Measurements from ENCODE around the gene IFT57.

IFT57 gene

DNA sequence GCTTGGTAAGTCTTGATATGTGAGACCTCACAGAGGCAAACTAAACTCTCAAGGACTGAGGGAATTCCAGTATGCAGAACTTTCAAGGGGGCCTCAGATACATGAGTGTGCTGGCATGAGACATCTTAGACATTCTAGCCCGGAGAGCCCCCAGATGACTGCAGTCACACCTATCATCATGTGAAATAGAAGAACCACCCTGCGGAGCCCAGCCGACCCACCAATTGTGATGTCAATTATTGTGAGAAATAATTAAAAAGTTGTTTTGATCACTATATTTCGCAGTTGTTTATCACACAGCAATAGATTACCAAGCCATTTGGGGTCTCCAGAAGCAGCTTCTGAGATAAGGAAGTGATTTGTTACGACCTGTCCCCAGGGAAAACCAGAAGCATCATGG is 76.1 kb downstream of the IFT57 start:
- no peak overlapping the region for H3K27ac ChIP-seq (ENCODE audit: low read depth, low read length, severe bottlenecking)
- 83 to 100% methylated on average over 1 of the region's 5 CpGs for WGBS, 2 experiments (ENCODE audit: insufficient coverage in 2 of 2)
- H3K36me3 ChIP-seq (ENCODE audit: control insufficient read depth, insufficient read depth, low read length): no peaks in the 10 kb centered on the region
- H3K9me3 ChIP-seq (ENCODE audit: control insufficient read depth, low read length): no peaks in the 10 kb centered on the region
- H3K4me3 ChIP-seq (ENCODE audit: extremely low read depth, insufficient read depth, low read length, poor library complexity, severe bottlenecking): no peak overlapping the region
- no peaks in the 10 kb centered on the region for H3K4me1 ChIP-seq (ENCODE audit: control insufficient read depth, insufficient read depth, low read length, poor library complexity, severe bottlenecking)

DNA sequence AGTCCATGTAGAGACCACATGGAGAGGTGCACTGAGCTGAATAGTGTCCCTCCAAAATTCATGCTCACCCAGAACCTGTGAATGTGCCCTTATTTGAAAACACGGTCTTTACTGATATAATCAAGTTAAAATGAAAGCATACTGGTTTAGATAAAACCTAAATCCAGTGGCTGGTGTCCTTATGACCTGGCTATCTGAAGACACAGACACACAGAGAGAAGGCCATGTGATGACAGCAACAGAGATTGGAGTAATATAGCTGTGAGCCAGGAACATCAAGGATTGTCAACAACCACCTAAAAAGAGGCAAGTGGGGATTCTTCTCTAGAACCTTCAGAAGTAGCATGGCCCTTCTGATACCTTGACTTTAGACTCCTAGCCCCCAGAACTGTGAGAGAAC is 76.6 kb downstream of the IFT57 start:
- H3K9me3 ChIP-seq (ENCODE audit: control insufficient read depth, low read length): no peaks in the 10 kb centered on the region
- no peak overlapping the region for H3K27ac ChIP-seq (ENCODE audit: low read depth, low read length, severe bottlenecking)
- H3K4me3 ChIP-seq (ENCODE audit: extremely low read depth, insufficient read depth, low read length, poor library complexity, severe bottlenecking): no peak overlapping the region
- WGBS, 2 experiments (ENCODE audit: insufficient coverage in 2 of 2): 100% methylated on average over 1 of the region's 1 CpG; no CpG with 5 or more reads in 1 of the 2 experiments
- H3K4me1 ChIP-seq (ENCODE audit: control insufficient read depth, insufficient read depth, low read length, poor library complexity, severe bottlenecking): no peaks in the 10 kb centered on the region
- H3K36me3 ChIP-seq (ENCODE audit: control insufficient read depth, insufficient read depth, low read length): no peaks in the 10 kb centered on the region

DNA sequence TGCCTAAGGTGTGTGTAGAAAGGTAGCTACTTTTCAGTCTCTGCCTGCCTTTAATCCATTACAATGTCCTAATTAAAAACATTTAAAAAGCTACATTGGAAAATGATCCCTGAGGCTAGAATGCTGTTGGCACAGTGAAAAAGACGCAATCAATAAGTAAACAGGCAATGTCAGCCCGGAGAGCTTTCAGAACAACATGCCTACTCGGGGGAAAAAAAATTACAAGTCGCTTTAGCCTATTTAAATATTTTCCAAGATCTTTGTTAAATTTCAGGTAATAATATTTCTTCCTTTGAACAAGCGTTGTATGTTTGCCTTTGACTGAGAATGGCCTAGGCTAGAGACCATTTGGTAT is 84.8 kb downstream of the IFT57 start:
- H3K4me1 ChIP-seq (ENCODE audit: control insufficient read depth, insufficient read depth, low read length, poor library complexity, severe bottlenecking): no peaks in the 10 kb centered on the region
- no peaks in the 10 kb centered on the region for H3K9me3 ChIP-seq (ENCODE audit: control insufficient read depth, low read length)
- H3K36me3 ChIP-seq (ENCODE audit: control insufficient read depth, insufficient read depth, low read length): no peaks in the 10 kb centered on the region
- no peak overlapping the region for H3K27ac ChIP-seq (ENCODE audit: low read depth, low read length, severe bottlenecking)
- 83 to 100% methylated on average over 2 of the region's 5 CpGs for WGBS, 2 experiments (ENCODE audit: insufficient coverage in 2 of 2)
- H3K4me3 ChIP-seq (ENCODE audit: extremely low read depth, insufficient read depth, low read length, poor library complexity, severe bottlenecking): no peak overlapping the region

DNA sequence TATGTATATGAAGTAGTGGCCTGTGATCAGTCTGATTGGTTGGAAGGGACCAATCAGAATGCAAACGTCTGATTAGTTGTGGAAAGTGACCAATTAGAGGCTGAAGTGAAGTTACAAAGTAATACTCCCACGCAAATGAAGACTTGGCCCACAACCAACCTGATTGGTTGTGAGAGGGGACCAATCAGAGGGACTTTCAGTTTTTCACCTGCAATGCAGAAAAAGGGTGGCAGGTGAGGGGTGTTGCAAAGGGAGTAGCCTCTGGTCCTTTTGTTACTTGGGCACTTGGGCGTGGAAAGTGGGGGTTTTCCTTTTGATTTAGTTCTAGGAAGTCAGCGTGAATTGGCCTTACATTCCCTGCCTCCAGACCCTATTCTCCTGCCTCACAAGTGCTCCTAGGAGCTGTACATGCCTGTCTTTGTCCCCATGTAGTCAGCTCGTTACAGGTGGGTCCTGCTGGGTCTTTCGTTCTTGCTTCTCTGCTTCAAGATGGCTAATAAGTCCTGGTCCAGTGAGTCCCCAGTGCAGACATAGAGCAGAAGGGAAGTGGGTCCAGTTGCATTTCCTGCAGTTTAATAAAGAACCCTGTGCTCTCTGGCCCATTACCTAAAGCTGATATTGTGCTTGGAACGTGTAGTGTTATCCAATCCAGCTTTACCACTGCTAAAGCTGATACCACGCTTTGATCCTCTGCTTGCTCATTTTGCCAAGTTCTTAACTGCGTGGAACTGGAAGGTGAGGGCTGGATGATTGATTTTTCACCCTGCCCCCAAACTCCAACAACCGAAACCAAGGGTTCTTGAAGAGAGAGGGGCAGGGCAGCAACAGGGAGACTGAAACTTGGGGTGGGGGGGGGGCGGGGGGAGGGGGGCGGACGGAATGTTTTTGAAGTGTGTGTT is 85.4 kb downstream of the IFT57 start:
- Histone ChIP-seq H3K4me3 (ENCODE audit: extremely low read depth, insufficient read depth, low read length, poor library complexity, severe bottlenecking) (no peak overlapping the region), H3K9me3 (ENCODE audit: control insufficient read depth, low read length) (no peaks in the 10 kb centered on the region), H3K27ac (ENCODE audit: low read depth, low read length, severe bottlenecking) (no peak overlapping the region), H3K36me3 (ENCODE audit: control insufficient read depth, insufficient read depth, low read length) (no peaks in the 10 kb centered on the region), H3K4me1 (ENCODE audit: control insufficient read depth, insufficient read depth, low read length, poor library complexity, severe bottlenecking) (no peaks in the 10 kb centered on the region)
- WGBS, 2 experiments (ENCODE audit: insufficient coverage in 2 of 2): 93 to 95% methylated on average over 7 to 8 of the region's 13 CpGs

DNA sequence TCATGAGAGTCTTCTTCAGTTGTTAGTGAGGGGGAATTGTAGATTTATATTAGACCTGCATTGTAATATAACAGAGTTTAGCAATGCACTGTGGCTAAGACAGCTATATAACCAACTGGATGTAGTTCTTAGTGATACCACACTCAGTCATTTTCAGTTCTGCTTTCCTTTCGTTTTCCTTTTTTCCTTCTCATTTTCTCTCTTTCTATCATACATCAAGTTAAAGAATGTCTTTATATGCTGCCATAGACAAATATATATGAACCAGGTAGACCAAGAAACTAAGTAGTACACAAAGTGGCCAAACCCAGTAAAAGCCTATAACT is 87.7 kb downstream of the IFT57 start:
- Histone ChIP-seq H3K4me1 (ENCODE audit: control insufficient read depth, insufficient read depth, low read length, poor library complexity, severe bottlenecking) (no peaks in the 10 kb centered on the region), H3K4me3 (ENCODE audit: extremely low read depth, insufficient read depth, low read length, poor library complexity, severe bottlenecking) (no peak overlapping the region), H3K9me3 (ENCODE audit: control insufficient read depth, low read length) (no peaks in the 10 kb centered on the region), H3K36me3 (ENCODE audit: control insufficient read depth, insufficient read depth, low read length) (no peaks in the 10 kb centered on the region), H3K27ac (ENCODE audit: low read depth, low read length, severe bottlenecking) (no peak overlapping the region)
- no CpG with 5 or more reads among the region's 1 CpG for WGBS, 2 experiments (ENCODE audit: insufficient coverage in 2 of 2)

DNA sequence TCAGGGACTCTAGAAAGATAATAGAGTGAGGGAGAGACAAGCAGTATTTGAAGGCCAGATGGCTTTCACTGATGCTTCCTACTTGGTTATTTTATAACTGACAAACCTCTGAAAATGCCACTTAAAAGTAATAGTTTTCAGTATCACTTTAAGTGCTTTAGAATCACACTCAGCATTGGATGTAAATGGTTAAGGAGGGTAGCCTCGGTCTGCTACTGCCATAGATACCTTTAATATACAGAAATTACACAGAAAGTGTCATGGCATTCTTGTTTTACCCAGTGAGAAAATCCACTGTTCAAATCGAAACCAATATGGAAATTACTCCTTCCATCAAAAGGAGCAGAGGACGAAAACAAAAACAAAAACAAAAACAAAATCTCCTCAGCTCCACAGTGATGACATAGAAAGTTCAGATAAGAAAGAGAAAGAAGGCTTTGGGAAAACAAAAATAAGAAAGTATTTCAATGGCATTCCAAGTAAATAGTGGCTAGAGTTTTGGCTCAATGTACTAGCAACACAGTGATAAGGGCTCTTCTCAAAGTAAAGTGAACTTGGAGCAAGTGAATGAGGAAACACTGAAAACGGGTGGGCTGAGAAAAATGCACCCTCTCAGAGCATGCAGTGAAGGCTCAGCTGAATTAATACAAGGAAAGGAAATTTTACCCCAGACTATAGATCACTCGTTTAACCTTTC is 88.2 kb downstream of the IFT57 start:
- WGBS, 2 experiments (ENCODE audit: insufficient coverage in 2 of 2): 74% methylated on average over 2 of the region's 5 CpGs; no CpG with 5 or more reads in 1 of the 2 experiments
- H3K4me3 ChIP-seq (ENCODE audit: extremely low read depth, insufficient read depth, low read length, poor library complexity, severe bottlenecking): no peak overlapping the region
- H3K27ac ChIP-seq (ENCODE audit: low read depth, low read length, severe bottlenecking): no peak overlapping the region
- no peaks in the 10 kb centered on the region for H3K36me3 ChIP-seq (ENCODE audit: control insufficient read depth, insufficient read depth, low read length)
- no peaks in the 10 kb centered on the region for H3K9me3 ChIP-seq (ENCODE audit: control insufficient read depth, low read length)
- no peaks in the 10 kb centered on the region for H3K4me1 ChIP-seq (ENCODE audit: control insufficient read depth, insufficient read depth, low read length, poor library complexity, severe bottlenecking)

DNA sequence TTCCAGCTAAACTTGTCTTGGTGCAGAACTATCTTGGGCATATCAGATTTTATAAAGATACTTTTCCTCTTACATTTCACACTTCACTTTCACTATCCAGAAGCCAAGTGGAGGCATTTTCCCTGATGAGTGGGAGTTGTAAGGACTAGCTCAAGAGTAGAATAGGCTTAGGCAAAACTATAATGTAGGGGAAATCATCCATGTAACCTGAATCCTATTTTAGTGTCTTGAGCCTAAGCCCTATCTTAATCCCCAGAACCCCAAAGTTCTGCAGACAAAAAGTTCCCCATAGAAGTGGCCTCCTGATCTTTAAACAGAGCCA is 89.2 kb downstream of the IFT57 start:
- no peaks in the 10 kb centered on the region for H3K4me1 ChIP-seq (ENCODE audit: control insufficient read depth, insufficient read depth, low read length, poor library complexity, severe bottlenecking)
- H3K36me3 ChIP-seq (ENCODE audit: control insufficient read depth, insufficient read depth, low read length): no peaks in the 10 kb centered on the region
- no peak overlapping the region for H3K27ac ChIP-seq (ENCODE audit: low read depth, low read length, severe bottlenecking)
- no peaks in the 10 kb centered on the region for H3K9me3 ChIP-seq (ENCODE audit: control insufficient read depth, low read length)
- no peak overlapping the region for H3K4me3 ChIP-seq (ENCODE audit: extremely low read depth, insufficient read depth, low read length, poor library complexity, severe bottlenecking)

DNA sequence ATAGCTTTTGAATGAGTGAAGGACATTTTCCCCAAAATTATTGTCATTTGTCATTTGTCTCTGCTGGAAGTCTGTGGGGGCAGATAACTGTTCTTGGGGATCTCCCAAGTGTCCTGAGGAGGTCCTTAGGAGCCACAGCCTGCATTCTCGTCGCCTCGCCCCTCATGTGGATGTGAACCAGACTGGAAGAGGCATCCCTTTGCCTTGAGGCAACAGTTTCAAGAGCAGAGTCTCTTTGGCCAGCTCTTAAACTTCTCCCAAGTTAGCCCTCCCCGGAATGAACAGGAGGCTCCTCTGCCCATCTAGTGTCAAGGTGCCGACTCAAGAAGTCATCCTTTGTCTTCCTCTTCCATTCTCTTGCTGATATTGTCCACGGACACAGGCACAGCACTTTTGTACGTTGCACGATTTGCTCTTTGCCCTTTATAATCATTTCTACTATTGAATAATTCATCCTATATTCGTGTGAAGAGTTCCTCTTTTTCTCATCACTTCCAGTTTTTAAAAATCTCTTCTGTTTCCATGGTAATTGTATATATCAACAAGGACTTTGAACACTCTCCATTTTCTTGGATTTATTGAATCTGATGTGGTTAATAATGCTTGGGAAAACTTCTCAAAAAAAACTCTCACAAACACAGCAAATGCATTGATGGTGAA is 90.6 kb downstream of the IFT57 start:
- Histone ChIP-seq H3K4me3 (ENCODE audit: extremely low read depth, insufficient read depth, low read length, poor library complexity, severe bottlenecking) (no peak overlapping the region), H3K36me3 (ENCODE audit: control insufficient read depth, insufficient read depth, low read length) (no peaks in the 10 kb centered on the region), H3K4me1 (ENCODE audit: control insufficient read depth, insufficient read depth, low read length, poor library complexity, severe bottlenecking) (no peaks in the 10 kb centered on the region), H3K9me3 (ENCODE audit: control insufficient read depth, low read length) (no peaks in the 10 kb centered on the region), H3K27ac (ENCODE audit: low read depth, low read length, severe bottlenecking) (no peak overlapping the region)
- WGBS, 2 experiments (ENCODE audit: insufficient coverage in 2 of 2): 95% methylated on average over 8 of the region's 9 CpGs

DNA sequence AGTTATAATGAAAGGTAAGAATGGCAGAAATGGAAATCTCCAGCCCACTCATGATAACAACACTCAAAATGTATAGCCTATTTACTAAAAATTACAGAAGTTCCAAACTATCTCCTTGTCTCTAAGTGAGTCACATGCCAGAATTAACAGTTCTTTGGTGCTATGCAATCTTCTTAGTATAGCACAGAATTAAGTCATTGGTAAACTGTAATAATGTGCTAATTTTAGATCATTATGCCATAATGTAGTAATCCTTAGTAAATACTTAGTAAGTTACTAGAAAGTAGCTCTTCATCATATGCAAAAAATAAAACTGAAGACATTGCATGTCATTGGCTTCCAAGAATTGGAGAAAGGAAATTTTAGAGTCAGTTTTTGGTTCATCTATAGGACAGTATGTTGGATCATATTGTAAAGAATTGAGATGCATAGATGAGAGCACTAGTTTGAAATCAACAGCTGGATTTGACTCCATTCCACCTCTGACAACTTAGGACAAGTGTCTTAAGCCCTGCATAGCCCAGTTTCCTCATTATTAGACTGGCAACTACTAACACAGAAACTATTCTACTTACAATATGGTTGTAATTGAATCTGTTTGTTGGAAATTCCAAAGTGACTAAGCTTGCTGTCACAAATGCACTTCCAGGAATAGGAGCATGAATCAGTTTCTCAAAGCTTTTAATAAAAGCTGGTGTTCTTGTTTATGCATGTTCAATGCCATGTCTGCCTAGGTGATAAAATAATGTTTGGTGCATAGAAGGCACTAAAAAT is 91.3 kb downstream of the IFT57 start:
- no peak overlapping the region for H3K27ac ChIP-seq (ENCODE audit: low read depth, low read length, severe bottlenecking)
- H3K4me1 ChIP-seq (ENCODE audit: control insufficient read depth, insufficient read depth, low read length, poor library complexity, severe bottlenecking): no peaks in the 10 kb centered on the region
- no peak overlapping the region for H3K4me3 ChIP-seq (ENCODE audit: extremely low read depth, insufficient read depth, low read length, poor library complexity, severe bottlenecking)
- H3K9me3 ChIP-seq (ENCODE audit: control insufficient read depth, low read length): no peaks in the 10 kb centered on the region
- no peaks in the 10 kb centered on the region for H3K36me3 ChIP-seq (ENCODE audit: control insufficient read depth, insufficient read depth, low read length)

DNA sequence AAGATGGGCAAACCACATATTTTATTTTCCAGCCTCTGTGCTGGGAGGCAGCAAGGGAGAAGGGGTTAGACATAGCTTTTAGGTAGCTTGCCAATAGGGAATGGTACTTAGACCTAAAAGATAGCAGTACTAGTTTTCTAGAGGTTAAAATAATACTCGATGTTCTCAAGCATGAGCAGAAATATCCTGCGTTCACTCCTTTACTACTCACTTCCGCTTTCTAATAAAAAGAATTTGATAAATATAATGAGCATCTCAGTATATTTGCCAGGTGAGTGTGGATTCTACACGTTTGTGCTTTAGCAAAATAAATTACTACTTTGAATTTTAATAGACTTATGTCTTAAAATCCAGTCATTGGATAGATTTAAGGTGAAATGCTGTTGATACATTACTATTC is 92.0 kb downstream of the IFT57 start:
- no CpG with 5 or more reads among the region's 4 CpGs for WGBS, 2 experiments (ENCODE audit: insufficient coverage in 2 of 2)
- Histone ChIP-seq H3K4me1 (ENCODE audit: control insufficient read depth, insufficient read depth, low read length, poor library complexity, severe bottlenecking) (no peaks in the 10 kb centered on the region), H3K27ac (ENCODE audit: low read depth, low read length, severe bottlenecking) (no peak overlapping the region), H3K9me3 (ENCODE audit: control insufficient read depth, low read length) (no peaks in the 10 kb centered on the region), H3K4me3 (ENCODE audit: extremely low read depth, insufficient read depth, low read length, poor library complexity, severe bottlenecking) (no peak overlapping the region), H3K36me3 (ENCODE audit: control insufficient read depth, insufficient read depth, low read length) (no peaks in the 10 kb centered on the region)

All from mesodermal cell (in vitro differentiated cells).